ENCODE results near the gene PFKM.
"Not testable (repeated sequence)": the region's sequence is repeated elsewhere in the genome, so short reads cannot be mapped to it uniquely, and the experiment has no call there.

The PFKM gene

DNA sequence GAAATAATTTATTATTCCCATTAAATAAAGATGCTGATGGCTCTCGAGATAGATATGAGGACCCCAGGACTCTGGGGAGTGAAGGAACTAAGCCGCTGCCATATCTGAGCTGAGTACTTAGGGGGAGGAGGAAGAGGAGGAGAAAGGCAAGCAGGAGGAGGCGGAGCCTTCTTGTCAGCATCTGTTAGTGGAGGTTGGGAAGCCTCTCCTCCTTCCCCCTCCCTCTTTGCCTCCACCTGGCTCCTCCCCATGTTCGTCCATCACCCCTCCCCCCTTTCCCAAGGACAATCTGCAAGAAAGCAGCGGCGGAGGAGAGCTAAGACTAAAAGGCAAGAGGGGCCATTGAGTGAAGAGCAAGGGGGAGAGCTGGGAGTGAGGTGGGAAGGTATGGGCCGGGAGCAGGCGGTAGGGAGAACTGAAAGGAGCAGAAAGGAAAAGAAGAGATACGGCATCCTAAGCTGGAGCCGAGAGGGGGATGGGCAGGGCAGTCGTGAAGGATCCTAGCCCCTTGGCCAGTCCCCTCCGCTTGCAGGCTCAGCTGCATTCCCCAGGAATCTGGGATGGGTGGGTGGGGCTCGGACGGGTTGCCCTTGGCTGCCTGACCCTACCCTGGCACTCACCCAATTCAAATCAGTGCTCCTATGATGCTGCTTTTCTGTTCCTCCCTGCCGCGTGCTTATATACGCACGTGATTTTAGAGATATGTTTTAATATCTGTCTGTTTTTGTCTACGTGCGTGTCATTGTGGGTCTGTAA, at the start of gene PFKM:
Gene PFKM (plus strand): TSS at position 287 of the 756 bp plus-strand sequence. CDS start 3,411 bp downstream, outside the sequence.
- DNase-seq = peak; percentile 79

DNA sequence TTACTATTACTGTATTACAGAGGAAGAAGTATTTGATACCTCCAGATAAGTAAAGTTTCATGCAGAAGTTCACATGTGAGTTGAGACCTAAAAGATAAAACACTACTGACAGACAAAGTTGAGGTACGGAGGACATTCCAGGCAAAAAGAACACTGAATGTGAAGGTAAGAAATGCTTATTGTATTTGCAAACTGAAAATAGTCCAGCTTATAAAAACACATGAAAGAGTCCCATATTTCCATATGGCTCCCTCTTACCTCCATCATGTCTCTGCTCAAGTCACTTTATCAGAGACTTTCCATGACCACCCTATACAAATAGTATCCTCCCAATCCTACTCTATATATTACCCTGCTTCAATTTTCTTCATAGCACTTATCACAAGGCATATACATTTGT, 49.1 kb upstream of the PFKM start:
- DNase-seq = no peak

DNA sequence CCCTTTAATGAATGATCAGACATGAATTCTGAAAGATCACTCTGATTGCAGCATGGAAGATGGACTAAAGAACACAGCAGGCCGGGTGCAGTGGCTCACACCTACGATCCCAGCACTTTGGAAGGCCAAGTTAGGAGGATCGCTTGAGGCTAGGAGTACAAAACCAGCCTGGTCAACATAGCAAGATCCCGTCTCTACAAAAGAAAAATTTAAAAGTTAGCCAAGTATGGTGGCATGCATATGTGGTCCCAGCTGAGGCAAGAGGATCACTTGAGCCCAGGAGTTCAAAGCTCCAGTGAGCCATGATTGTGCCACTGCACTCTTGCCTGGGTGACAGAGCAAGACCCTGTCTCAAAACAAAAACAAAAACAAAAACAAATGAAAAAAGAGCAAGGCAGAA, 48.4 kb upstream of the PFKM start:
- DNase-seq = no peak

DNA sequence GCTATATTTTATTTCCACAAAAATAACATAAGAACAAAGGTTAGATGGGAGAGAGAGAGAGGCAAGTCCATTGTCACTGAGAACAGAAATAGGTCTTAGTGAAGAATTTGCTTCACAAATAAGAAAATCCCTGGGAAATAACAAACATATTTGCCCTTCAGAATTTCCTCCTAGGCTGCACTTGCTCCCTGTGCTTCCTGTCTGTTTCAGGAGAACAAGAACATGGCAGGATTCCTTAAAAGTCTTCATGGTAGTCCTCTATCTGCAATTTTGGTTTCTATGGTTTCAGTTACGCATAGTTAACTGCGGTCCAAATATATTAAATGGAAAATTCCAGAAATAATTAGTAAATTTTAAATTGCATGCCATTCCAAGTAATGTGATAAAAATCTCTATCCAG, 47.4 kb upstream of the PFKM start:
- no peak for DNase-seq

DNA sequence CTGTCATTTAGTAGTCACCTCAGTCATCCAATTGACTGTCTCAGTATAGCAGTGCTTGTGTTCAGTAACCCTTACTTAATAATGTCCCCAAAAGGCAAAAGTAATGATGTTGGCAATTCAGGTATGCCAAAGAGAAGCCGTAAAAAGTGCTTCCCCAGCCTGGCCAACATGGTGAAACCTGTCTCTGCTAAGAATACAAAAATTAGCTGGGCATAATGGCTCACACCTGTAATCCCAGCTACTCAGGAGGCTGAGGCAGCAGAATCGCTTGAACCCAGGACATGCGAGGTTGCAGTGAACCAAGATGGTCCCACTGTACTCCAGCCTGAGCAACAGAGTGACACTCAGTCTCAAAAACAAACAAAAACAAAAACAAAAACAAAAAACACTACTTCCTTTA, 46.9 kb upstream of the PFKM start:
- no peak for DNase-seq

DNA sequence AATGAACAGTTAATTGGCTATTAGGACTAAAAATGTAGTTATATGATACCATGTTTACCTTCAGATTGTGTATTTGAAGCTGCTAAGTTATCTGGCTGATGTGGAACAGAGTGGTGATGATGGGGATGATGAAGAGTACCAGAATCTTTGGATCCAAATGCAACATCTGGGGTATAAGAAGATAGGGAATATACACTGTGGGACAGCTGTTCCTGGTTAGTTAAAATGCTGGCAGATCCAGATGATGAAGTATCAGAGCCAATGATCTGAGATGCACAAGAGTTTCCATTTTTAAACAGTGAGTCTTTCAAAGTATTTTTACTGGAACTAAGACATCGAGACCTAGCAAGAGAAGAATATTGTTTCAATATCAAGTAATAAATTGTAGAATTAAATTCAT, 44.9 kb upstream of the PFKM start:
- DNase-seq = no peak

DNA sequence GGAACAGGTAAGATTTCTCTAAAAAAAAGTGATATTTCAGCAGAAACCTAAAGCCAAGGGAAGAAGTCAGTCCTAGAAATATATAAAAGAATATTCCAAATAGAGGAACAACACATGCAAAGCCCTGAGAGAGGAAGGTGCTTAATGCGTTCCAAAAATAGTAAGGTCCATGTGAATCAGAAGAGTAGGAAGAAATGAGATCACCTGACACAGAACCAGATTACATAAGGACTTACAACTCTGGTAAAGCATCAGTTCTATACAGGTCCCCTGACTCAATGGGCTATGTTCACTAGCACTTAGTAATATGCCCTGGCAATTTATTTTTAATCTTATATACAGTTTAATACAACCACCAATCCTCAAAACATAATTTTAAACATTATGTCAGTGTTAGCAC, 43.3 kb upstream of the PFKM start:
- no peak for DNase-seq

DNA sequence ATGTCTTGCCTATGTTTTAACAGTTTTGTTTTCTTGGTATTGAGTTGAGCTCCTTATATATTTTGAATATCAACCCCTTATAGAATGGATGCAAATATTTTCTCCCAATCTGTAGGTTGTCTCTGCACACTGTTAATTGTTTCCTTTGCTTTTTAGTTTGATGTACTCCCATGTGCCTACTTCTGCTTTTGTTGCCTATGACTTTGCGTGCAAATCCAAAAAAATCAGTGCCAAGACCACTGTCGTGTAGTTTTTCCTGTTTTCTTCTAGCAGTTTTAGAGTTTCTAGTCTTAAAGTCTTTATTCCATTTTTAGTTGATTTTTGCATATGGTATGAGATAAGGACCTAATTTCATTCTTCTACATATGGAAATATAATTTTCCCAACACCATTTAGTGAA, 42.1 kb upstream of the PFKM start:
- DNase-seq = no peak

DNA sequence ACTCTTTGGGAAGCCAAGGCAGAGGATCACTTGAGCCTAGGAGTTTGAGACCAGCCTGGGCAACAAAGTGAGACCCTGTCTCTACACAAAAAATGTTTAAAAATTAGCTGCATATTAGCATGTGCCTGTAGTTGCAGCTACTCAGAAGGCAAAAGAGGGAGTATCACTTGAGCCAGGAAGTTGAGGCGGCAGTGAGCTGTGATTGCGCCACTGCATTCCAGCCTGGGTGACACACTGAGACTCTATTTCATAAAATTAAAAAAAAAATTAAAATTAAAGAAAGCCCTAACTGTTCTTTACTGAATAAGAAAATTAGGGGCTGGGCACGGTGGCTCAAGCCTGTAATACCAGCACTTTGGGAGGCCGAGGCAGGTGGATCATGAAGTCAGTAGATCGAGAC, 40.3 kb upstream of the PFKM start:
- no peak for DNase-seq

DNA sequence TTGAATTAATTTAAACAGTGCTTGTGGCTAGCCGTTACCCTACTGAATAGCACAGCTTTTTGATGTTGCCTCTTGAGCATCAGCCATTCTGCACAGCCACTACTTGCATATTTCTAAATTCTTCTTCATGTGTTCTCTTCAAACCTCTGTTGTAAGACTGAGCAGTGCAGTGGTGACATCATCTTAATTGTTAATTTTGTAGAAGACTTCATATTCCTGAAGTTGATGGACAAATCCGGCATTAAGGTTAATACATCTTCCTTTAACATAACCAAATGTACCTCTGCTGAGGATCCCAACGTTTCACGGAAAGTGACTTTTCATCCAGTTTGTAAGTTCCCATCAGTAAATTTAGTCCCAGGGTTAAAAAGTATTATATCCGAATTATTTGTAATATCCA, 38.9 kb upstream of the PFKM start:
- DNase-seq = no peak

DNA sequence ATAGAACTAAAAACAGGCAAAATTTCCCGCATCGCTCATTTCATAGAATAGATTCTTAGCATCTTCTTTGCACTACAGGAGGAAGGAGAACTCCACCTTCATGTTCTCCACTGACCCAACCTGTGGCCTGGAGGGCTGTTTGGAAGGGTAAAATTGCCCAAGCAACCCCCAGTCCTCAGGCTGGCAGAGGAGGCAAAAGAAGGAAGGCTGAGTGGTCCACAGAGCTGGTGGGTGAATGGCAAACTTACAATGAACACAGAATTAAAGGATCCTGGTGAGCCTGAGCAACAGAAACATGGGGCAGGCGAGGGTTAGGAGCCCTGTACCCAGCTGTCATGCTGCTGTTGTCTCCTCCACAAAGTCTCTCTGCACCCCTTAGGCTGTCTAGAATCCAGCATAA, 38.3 kb upstream of the PFKM start:
- DNase-seq = no peak

DNA sequence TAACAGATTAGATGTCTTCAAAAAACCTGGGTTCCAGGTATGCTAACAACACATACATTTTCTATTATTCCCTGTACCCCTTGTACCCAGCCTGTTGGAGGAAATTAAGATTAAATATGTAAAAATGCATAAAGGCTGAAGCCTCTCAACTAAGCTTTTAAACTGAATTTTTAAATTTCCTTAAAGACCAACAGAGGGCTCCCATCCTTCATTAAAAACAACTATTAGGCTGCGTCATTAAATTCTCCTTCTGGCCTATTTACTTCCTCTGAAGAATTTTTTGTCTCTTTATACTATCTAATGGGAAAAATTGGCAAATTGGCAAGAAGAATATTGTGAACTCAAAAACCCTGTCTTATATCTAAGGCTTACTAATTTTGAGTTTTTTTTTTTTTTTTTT, 35.1 kb upstream of the PFKM start:
- no peak for DNase-seq

DNA sequence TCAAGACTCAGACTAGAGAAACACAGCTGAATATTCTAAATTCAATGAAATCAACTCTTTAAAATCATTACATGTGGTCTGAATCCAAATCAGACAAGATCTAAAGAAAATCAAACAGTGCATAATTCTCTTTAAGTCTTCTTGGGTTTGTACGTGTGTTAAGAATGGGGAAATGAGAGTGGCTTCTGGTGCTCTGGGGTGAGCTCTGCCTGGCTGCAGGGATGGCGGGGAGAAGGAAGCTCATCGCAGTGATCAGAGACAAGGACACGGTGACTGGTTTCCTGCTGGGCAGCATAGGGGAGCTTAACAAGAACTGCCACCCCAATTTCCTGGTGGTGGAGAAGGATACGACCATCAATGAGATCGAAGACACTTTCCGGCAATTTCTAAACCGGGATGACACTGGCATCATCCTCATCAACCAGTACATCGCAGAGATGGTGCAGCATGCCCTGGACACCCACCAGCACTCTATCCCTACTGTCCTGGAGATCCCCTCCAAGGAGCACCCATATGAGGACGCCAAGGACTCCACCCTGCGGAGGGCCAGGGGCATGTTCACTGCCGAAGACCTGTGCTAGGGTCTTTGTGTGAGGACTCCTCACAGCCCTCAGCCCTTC, 34.2 kb upstream of the PFKM start:
- DNase-seq = no peak

DNA sequence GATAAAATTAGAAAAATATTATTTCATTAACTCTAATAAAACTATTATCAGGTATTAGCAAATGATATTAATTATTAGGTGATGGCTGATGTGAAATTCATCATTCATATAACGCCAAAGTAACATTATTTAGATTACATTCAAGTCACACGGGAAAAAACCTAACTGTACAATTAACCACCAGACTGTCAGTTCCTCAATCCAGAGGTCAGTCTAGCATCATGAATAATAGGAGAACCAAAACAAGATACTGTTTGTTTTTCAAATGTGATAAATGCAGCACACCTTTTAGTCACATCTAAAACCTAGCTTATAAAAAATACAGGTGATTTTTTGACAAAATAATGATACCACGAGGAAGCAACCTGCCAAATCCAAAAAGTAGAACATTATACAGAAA, 32.8 kb upstream of the PFKM start:
- no peak for DNase-seq

DNA sequence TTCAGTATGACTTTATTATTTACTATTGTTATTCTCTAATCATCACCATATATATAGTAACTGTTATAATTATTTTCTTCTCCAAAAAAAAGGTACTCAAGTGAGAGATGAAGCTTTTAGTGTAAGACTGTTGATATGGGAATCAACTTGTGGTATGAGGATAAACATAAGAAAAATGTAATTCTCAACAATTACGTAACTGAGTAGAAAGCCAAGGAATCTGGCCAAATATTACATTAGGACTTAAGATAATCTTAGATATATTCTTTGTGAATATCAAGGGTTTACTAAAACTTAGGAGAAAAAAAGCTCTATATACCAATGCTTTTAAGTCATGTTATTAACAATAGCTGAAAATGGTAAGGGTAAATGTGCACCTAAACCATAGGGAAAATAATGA, 26.6 kb upstream of the PFKM start:
- no peak for DNase-seq

DNA sequence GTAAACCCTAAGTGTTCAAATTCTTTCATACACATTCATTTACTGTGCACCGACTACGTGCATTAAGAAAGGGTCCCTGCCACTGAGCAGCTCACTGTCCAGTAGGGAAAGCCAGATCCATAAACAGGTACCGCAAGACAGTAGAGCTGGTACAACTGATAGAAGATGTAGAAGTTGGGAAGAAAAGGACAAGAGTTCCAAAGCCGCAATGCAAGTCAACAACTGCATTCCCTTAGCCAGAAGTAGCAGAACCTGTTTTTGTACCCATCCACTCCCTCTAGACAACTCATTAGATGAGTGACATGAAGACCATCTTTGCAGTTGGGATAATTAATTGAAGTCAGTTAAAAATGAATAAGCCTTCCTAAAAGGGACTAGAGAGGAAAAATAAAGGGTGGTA, 14.6 kb upstream of the PFKM start:
- DNase-seq = no peak

DNA sequence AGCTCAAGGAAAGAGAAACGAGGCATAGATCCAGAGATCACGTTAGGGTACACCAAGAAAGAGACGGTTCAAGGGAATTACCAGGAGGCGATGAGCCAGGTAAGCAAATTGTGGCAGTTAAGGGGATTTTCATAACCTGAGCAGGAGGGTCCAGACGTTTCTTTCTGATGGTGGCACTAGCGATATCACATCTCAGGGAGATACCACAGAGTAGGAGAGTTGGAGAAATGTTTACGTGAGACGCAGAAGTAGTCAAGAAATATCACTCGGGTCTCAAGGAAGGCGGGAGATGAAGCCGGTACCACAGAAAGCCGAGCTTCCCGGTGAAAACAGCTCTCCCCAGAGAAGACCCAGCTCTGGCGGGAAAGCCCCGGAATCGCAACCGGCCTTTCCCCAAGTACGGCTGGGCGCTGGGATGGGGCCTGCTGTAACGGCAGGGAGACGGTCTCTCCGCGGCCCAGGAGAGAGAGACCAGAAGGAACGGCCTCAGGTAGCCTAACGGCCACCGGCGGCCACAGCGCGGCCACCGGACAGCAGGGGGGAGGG, 13.8 kb upstream of the PFKM start:
- peak; percentile 60 to 75 for DNase-seq

DNA sequence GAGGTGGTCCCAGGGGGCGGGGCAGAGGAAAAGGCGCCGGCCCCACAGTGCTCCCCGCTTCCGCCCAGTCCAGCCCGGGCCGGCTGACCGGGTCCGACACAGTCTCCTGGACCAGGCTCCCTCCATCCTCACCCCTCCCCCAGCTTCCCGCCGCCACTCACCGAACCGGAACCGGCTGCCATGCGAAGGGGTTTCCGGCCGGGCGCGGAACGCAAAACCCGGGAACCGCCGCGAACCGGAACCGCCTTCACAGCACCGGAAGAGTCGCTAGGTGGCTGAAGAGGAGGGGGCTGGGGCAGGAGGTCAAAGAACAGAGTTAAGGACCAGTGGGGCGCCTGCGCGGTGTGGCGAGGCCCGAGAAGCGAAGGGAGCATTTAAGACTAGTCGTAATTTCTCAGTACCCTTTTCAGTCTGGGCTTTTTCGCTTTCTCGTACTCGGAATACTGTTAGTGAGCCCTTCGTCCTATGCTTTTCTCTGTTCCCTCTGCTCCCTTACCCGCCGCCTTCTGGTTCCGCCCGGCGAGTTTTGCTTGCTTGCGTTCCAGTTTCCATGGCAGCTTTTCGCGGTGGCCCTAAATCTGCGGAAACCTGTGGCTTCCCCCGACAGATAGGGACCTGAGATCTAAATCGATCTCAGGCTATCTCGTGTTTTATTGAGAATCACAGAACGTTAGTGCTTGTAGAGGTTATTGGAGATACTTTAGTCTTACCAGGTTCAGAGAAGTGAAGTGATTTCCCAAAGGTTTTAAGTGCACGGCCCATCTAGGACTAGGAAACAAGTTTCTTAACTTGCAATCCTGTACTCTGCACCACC, 13.1 kb upstream of the PFKM start, which contains the start of gene SENP1:
Gene SENP1 (minus strand): TSS at position 213 of the 814 bp plus-strand sequence. CDS start 4,607 bp downstream, outside the sequence.
- peak; percentile 91 to 94 for DNase-seq

DNA sequence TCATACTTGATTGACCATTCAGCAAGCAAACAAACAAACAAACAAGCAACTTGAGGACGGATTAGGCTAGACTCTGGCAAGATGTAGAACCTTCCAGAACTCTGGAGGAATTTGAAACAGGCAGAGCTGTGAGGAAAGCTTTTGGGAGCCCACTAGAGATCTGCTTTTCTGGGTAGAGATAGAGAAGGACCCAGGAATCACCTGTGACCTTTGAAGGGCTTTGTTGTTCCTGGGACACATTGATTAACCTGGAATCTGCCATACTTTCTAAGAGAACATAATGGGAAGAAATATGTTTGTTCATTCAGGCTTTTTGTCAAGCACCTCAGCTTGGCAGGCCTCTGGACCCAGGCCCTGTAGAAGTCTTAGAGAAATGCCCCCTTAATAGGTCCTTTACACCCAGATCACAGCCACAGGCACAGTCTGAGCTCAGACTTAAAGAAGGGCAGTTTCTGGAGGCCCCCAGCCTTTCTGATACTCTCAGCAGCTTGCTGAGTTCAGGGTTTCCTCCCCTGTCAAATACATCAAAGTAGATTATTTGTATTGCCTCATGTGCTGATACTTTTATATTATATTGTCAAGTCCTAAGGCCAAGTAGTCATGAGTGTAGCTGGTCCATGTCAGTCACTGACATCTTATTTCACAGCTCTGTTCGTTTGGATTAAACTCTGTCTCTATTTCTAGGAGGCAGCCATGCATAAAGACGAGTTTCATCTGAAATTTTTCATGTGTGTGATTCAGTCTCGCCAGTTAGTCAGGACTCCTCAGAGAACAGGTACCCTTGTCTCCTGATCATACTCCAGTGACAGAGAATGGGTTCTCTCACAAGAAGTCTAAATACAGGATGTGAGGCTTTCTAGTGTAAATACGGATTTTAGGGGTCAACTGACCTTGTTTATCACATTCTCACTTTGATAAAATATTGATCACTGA, 12.2 kb upstream of the PFKM start:
- DNase-seq = no peak

DNA sequence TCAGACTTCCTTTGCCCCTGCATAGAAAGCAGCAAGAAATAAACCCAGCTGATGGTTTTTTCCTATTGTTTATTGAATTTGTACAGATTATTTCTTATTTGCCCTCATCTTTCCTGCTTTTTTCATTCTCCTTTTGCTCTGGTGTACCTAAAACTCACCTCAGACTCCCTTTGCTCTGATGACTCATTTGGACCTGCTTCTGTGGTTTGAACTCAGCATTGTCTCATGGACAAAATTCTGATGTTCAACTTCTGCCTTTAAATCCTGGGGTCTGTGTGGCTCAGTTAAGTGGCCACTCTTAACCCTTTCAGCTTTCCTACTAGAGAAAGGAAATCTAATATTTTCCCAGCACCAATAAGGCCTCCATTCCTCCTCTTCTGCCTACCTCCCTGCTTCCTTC, 9.7 kb upstream of the PFKM start:
- no peak for DNase-seq

DNA sequence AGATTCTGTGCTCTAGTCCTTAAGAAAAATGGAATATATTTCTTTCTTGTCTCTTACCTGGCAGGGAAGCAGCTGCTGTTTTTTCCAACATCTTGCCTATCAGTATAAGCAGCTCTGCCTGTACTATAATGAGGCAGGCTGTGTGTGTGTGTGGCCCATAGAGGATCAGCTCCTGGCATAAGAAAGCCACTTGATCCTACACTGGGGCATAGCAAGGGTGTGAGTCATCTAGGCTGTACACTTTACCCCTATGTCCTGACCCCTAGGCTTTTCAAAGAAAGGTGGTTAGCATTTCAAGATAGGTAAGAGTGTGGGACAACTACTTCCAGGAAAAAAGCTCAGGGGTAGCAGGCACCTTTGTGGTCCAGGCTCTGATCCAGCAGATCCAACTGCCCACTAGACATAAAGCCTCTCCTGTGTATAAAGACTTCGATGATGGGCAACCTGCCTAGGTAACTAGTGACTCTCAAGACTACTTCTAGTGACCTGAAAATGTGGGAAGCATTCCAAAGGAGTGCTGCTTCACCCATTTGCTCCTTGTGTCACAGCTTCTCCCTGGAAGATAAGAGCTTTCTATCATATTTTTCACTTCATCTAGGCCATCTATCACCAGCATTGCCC, 8.4 kb upstream of the PFKM start:
- no peak for DNase-seq

DNA sequence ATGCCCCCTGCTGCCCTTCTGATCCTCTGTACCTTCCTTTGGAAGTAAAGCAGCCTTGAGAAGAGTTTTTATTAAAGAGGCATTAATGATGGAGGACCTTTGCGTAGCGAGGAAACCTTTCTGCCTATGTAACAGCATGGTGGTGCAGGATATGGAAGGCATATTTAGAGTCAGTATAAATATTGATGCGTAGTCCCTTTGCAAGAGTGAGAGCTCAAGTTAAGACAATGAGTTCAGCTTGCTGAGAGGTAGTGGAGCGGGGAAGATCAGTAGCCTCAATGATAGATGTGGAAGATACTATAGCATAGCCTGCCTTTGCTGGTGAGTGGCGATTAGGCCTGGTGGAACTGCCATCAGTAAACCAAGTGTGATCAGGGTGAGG, 7.9 kb upstream of the PFKM start:
- DNase-seq = not testable (repeated sequence)

Data from CD4-positive, alpha-beta T cell treated with Interleukin-4 for 1 hour (primary cell).